Neural cell (in vitro differentiated cells): ENCODE data around the gene ZNF764. TPM values are rescaled to one million over a fixed set of nuclear protein-coding genes. Genes with fewer than 3 reads are reported as not detected.

Experiments
- H2AFZ ChIP-seq: fragments of 200-600, 300-800 bp; sonication (generic), shearing (Covaris generic); 2 replicates; pipeline ENCODE4 v1.6.0; 2014; ENCODE audit warnings: low read depth, mild to moderate bottlenecking, antibody characterized with exemption, low read length, moderate library complexity
- H3F3A ChIP-seq: fragments of 200-600 bp; shearing (Covaris generic); 2 replicates; pipeline ENCODE4 v1.6.1; 2016; ENCODE audit warnings: mild to moderate bottlenecking, moderate library complexity, mixed read lengths, antibody characterized with exemption, low read length; ENCODE audit not compliant: insufficient read depth, poor library complexity, severe bottlenecking
- H3K27ac ChIP-seq: fragments of 200-600, 300-800 bp; sonication (generic), shearing (Covaris generic); 2 replicates; pipeline ENCODE4 v1.5.1; 2014; ENCODE audit warnings: mild to moderate bottlenecking, low read length, moderate library complexity
- H3K27me3 ChIP-seq: fragments of 300-800, 200-600 bp; sonication (generic), shearing (Covaris generic); 2 replicates; pipeline ENCODE4 v1.6.0; 2014; ENCODE audit warnings: mild to moderate bottlenecking, low read depth, low read length, moderate library complexity; ENCODE audit not compliant: insufficient read depth
- H3K36me3 ChIP-seq: fragments of 300-800, 200-600 bp; sonication (generic), shearing (Covaris generic); 2 replicates; pipeline ENCODE4 v1.5.1; 2014; ENCODE audit warnings: mild to moderate bottlenecking, antibody characterized with exemption, low read length, moderate library complexity; ENCODE audit not compliant: insufficient read depth
- H3K4me2 ChIP-seq: fragments of 300-800, 200-600 bp; sonication (generic), shearing (Covaris generic); 2 replicates; pipeline ENCODE4 v1.6.0; 2014; ENCODE audit warnings: mild to moderate bottlenecking, low read length
- H3K4me3 ChIP-seq: fragments of 300-800, 200-600 bp; sonication (generic), shearing (Covaris generic); 2 replicates; pipeline ENCODE4 v1.5.1; 2014; ENCODE audit warnings: mild to moderate bottlenecking, low read length, moderate library complexity
- H3K79me2 ChIP-seq: fragments of 200-600 bp; shearing (Covaris generic); replicated peaks from 2 replicates; pipeline ENCODE4 v1.6.0; 2014; ENCODE audit warnings: mild to moderate bottlenecking, low read length, moderate library complexity; ENCODE audit not compliant: insufficient read depth
- H3K9ac ChIP-seq: fragments of 300-800, 200-600 bp; sonication (generic), shearing (Covaris generic); 2 replicates; pipeline ENCODE4 v1.6.1; 2016; ENCODE audit warnings: mild to moderate bottlenecking, low read length, mixed read lengths
- H3K9me2 ChIP-seq: fragments of 200-600 bp; shearing (Covaris generic); 2 replicates; pipeline ENCODE4 v1.6.1; 2016; ENCODE audit warnings: mild to moderate bottlenecking, low read length, mixed read lengths; ENCODE audit not compliant: insufficient read depth
- H3K9me3 ChIP-seq: fragments of 200-600, 300-800 bp; sonication (generic), shearing (Covaris generic); 2 replicates; pipeline ENCODE4 v1.6.1; 2016; ENCODE audit warnings: mild to moderate bottlenecking, mixed run types, low read length, moderate library complexity, mixed read lengths
- H4K20me1 ChIP-seq: fragments of 200-600 bp; shearing (Covaris generic); 2 replicates; pipeline ENCODE4 v1.6.1; 2016; ENCODE audit warnings: mild to moderate bottlenecking, mixed run types; ENCODE audit not compliant: insufficient read depth
- EP300 ChIP-seq: fragments of 450-650 bp; conservative IDR thresholded peaks from 2 replicates; pipeline ENCODE4 v1.6.1; 2014; ENCODE audit warnings: antibody characterized with exemption, mild to moderate bottlenecking, moderate library complexity; ENCODE audit not compliant: poor library complexity, severe bottlenecking
- EZH2 ChIP-seq: fragments of 200-600, 300-800 bp; shearing (Covaris generic), sonication (generic); IDR thresholded peaks from 2 replicates; pipeline ENCODE4 v1.6.1; 2014; ENCODE audit warnings: antibody characterized with exemption, low read length, borderline replicate concordance, mild to moderate bottlenecking; ENCODE audit not compliant: insufficient read depth, poor library complexity, severe bottlenecking
- MXI1 ChIP-seq: fragments of 450-650 bp; conservative IDR thresholded peaks from 2 replicates; pipeline ENCODE4 v1.6.1; 2014; ENCODE audit warnings: antibody characterized with exemption, mild to moderate bottlenecking; ENCODE audit not compliant: poor library complexity, severe bottlenecking
- POLR2AphosphoS5 ChIP-seq: IDR thresholded peaks from 2 replicates; pipeline ENCODE4 v1.6.1; 2012
- RAD21 ChIP-seq: fragments of 450-650 bp; conservative IDR thresholded peaks from 2 replicates; pipeline ENCODE4 v1.6.1; 2014; ENCODE audit warnings: antibody characterized with exemption, mild to moderate bottlenecking, moderate library complexity
- SMC3 ChIP-seq: fragments of 450-650 bp; conservative IDR thresholded peaks from 2 replicates; pipeline ENCODE4 v1.6.1; 2014; ENCODE audit warnings: antibody characterized with exemption, mild to moderate bottlenecking, moderate library complexity; ENCODE audit not compliant: poor library complexity
- TAF1 ChIP-seq: IDR thresholded peaks from 2 replicates; pipeline ENCODE4 v1.6.1; 2012; ENCODE audit warnings: low read depth
- polyA plus RNA-seq: library from polyadenylated mRNA; depleted of rRNA; stranded (reverse); fragments of >200 nt; gene quantifications from 2 replicates; pipeline ENCODE4 v1.2.3, GENCODE V29; 2014
- TF ChIP-seq, protein P1 (sequence below): IDR thresholded peaks from 2 replicates; pipeline ENCODE4 v1.6.1; 2012; ENCODE audit warnings: borderline replicate concordance
- TF ChIP-seq, protein P2 (sequence below): fragments of 450-650 bp; IDR thresholded peaks from 2 replicates; pipeline ENCODE4 v1.5.1; 2014; ENCODE audit warnings: antibody characterized with exemption, mild to moderate bottlenecking, moderate library complexity; ENCODE audit not compliant: poor library complexity, severe bottlenecking

Gene ZNF764
- polyA plus RNA-seq, 1 donor from 2014 or later: 10.5 TPM

DNA sequence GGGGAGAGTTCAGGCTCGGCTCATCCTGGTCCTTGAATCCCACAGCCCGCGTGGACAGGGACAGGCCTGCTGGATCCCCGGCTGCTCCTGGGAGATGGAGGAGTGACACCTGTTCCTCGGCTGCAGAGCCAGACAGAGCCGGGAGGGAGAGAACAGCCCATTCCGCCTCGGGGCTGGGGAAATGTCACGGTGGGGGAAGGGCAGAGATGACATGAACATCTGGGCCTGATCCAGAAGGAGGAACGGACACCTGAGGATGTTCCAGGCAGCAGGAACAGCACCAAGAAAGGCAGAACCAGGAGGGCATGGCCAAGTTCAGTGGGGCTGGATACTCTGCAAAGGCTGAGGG is 2.1 kb downstream of the ZNF764 start:
- Histone ChIP-seq H3K79me2 (peaks cover 7% of the 10 kb centered on the region), H3K36me3 (no peaks in the 10 kb centered on the region), H3K27me3 (no peaks in the 10 kb centered on the region), H3K9ac (no peak overlapping the region), H4K20me1 (no peaks in the 10 kb centered on the region), H3K9me2 (no peaks in the 10 kb centered on the region), H2AFZ (no peak overlapping the region), H3K4me3 (no peak overlapping the region), H3K4me2 (no peak overlapping the region), H3F3A (no peaks in the 10 kb centered on the region), H3K27ac (no peak overlapping the region), H3K9me3 (no peaks in the 10 kb centered on the region)
- TF ChIP-seq, protein P1, sequence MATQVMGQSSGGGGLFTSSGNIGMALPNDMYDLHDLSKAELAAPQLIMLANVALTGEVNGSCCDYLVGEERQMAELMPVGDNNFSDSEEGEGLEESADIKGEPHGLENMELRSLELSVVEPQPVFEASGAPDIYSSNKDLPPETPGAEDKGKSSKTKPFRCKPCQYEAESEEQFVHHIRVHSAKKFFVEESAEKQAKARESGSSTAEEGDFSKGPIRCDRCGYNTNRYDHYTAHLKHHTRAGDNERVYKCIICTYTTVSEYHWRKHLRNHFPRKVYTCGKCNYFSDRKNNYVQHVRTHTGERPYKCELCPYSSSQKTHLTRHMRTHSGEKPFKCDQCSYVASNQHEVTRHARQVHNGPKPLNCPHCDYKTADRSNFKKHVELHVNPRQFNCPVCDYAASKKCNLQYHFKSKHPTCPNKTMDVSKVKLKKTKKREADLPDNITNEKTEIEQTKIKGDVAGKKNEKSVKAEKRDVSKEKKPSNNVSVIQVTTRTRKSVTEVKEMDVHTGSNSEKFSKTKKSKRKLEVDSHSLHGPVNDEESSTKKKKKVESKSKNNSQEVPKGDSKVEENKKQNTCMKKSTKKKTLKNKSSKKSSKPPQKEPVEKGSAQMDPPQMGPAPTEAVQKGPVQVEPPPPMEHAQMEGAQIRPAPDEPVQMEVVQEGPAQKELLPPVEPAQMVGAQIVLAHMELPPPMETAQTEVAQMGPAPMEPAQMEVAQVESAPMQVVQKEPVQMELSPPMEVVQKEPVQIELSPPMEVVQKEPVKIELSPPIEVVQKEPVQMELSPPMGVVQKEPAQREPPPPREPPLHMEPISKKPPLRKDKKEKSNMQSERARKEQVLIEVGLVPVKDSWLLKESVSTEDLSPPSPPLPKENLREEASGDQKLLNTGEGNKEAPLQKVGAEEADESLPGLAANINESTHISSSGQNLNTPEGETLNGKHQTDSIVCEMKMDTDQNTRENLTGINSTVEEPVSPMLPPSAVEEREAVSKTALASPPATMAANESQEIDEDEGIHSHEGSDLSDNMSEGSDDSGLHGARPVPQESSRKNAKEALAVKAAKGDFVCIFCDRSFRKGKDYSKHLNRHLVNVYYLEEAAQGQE: no peak
- TF ChIP-seq EP300: no peak
- TF ChIP-seq RAD21: no peak
- no peak for TF ChIP-seq POLR2AphosphoS5
- TF ChIP-seq, protein P2, sequence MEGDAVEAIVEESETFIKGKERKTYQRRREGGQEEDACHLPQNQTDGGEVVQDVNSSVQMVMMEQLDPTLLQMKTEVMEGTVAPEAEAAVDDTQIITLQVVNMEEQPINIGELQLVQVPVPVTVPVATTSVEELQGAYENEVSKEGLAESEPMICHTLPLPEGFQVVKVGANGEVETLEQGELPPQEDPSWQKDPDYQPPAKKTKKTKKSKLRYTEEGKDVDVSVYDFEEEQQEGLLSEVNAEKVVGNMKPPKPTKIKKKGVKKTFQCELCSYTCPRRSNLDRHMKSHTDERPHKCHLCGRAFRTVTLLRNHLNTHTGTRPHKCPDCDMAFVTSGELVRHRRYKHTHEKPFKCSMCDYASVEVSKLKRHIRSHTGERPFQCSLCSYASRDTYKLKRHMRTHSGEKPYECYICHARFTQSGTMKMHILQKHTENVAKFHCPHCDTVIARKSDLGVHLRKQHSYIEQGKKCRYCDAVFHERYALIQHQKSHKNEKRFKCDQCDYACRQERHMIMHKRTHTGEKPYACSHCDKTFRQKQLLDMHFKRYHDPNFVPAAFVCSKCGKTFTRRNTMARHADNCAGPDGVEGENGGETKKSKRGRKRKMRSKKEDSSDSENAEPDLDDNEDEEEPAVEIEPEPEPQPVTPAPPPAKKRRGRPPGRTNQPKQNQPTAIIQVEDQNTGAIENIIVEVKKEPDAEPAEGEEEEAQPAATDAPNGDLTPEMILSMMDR: no peak
- TF ChIP-seq TAF1: no peak

DNA sequence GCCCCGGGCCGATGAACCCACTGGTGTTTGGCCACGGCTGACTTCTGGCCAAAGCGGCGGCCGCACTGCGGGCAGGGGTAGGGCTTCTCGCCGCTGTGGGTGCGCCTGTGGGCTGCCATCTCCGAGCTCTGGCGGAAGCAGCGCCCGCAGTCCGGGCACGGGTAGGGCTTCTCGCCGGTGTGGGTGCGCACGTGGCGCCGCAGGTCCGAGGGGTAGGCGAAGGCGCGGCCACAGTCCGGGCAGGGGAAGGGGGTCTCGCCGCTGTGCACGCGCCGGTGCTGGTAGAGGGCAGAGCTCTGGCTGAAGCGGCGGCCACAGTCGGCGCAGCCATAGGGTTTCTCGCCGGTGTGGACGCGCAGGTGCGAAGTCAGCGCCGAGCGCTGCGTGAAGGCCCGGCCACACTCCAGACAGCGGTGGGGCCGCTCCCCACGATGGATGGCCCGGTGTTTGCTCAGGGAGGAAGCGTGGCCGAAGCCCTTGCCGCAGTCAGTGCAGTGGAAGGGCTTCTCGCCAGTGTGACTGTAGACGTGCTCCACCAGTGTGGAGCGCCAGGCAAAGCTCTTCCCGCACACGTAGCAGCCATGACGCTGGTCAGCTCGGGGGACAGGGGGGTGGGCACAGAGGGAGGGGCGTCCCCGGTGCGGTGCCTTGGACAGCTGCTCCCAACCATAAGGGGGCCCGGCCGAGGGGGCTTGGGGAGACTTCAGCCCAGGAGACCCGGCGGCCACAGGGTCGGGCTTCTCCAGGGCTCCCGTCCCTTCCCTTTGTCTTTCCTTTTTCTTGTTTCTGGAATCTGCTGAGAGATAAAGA is 2.7 kb downstream of the ZNF764 start:
- Histone ChIP-seq H3K27me3 (no peaks in the 10 kb centered on the region), H3K9me3 (no peaks in the 10 kb centered on the region), H3K9ac (no peak overlapping the region), H3K9me2 (no peaks in the 10 kb centered on the region), H3F3A (no peaks in the 10 kb centered on the region), H3K4me3 (no peak overlapping the region), H3K4me2 (no peak overlapping the region), H3K36me3 (no peaks in the 10 kb centered on the region), H3K79me2 (peaks cover 7% of the 10 kb centered on the region), H2AFZ (no peak overlapping the region), H3K27ac (no peak overlapping the region), H4K20me1 (no peaks in the 10 kb centered on the region)
- no peak for TF ChIP-seq TAF1
- TF ChIP-seq EZH2: no peak
- TF ChIP-seq, protein P2: no peak
- no peak for TF ChIP-seq SMC3
- TF ChIP-seq RAD21: no peak
- TF ChIP-seq, protein P1: no peak
- no peak for TF ChIP-seq POLR2AphosphoS5
- no peak for TF ChIP-seq EP300
- TF ChIP-seq MXI1: no peak
